MM.1S (cell line): Measurements from ENCODE around the gene C18orf63.

Experiments used
- DNase-seq: peaks from one replicate; pipeline ENCODE4 v3.0.0-alpha.2; 2015
- H2AFZ ChIP-seq: fragments of 300-600 bp; sonication (generic); 2 replicates; pipeline ENCODE4 v1.6.0; 2016; ENCODE audit warnings: antibody characterized with exemption, low read length
- H3F3A ChIP-seq: fragments of 300-600 bp; sonication (generic); 2 replicates; pipeline ENCODE4 v1.6.1; 2016; ENCODE audit warnings: mild to moderate bottlenecking, antibody characterized with exemption, low read length, moderate library complexity, mixed read lengths; ENCODE audit not compliant: insufficient read depth
- H3K27ac ChIP-seq: fragments of 300-600 bp; sonication (generic); 2 replicates; pipeline ENCODE4 v1.5.1; 2016; ENCODE audit warnings: mild to moderate bottlenecking, low read length
- H3K27me3 ChIP-seq: fragments of 300-600 bp; sonication (generic); replicated peaks from 2 replicates; pipeline ENCODE4 v1.6.0; 2016; ENCODE audit warnings: low read length; ENCODE audit not compliant: insufficient read depth
- H3K36me3 ChIP-seq: fragments of 300-600 bp; sonication (generic); replicated peaks from 2 replicates; pipeline ENCODE4 v1.6.1; 2016; ENCODE audit warnings: mild to moderate bottlenecking, low read length, mixed read lengths; ENCODE audit not compliant: insufficient read depth
- H3K4me1 ChIP-seq: fragments of 300-600 bp; sonication (generic); 2 replicates; pipeline ENCODE4 v1.6.1; 2016; ENCODE audit warnings: low read length, mixed read lengths
- H3K4me2 ChIP-seq: fragments of 300-600 bp; sonication (generic); 2 replicates; pipeline ENCODE4 v1.6.0; 2016; ENCODE audit warnings: low read depth, low read length
- H3K4me3 ChIP-seq: fragments of 300-600 bp; sonication (generic); 2 replicates; pipeline ENCODE4 v1.5.1; 2016; ENCODE audit warnings: low read length, mixed read lengths
- H3K79me2 ChIP-seq: fragments of 300-600 bp; sonication (generic); 2 replicates; pipeline ENCODE4 v1.6.1; 2016; ENCODE audit warnings: mixed run types, low read length, mixed read lengths
- H3K9ac ChIP-seq: fragments of 300-600 bp; sonication (generic); 2 replicates; pipeline ENCODE4 v1.6.1; 2016; ENCODE audit warnings: low read length, mixed read lengths
- H3K9me2 ChIP-seq: fragments of 300-600 bp; sonication (generic); replicated peaks from 2 replicates; pipeline ENCODE4 v1.6.1; 2016; ENCODE audit warnings: mild to moderate bottlenecking, low read length, mixed read lengths; ENCODE audit not compliant: insufficient read depth
- H3K9me3 ChIP-seq: fragments of 300-600 bp; sonication (generic); replicated peaks from 2 replicates; pipeline ENCODE4 v1.6.1; 2016; ENCODE audit warnings: mild to moderate bottlenecking, low read length, mixed read lengths; ENCODE audit not compliant: insufficient read depth
- H4K20me1 ChIP-seq: fragments of 300-600 bp; sonication (generic); 2 replicates; pipeline ENCODE4 v1.6.1; 2016; ENCODE audit warnings: mild to moderate bottlenecking, low read length, moderate library complexity, mixed read lengths; ENCODE audit not compliant: insufficient read depth
- EZH2 ChIP-seq: fragments of 300-600 bp; sonication (generic); optimal IDR thresholded peaks from 2 replicates; pipeline ENCODE3; 2017; ENCODE audit warnings: low read depth, mild to moderate bottlenecking, antibody characterized with exemption, low read length, mixed read lengths
- EZH2phosphoT487 ChIP-seq: fragments of 300-600 bp; sonication (generic); IDR thresholded peaks from 2 replicates; pipeline ENCODE4 v1.6.1; 2018; ENCODE audit warnings: antibody characterized with exemption, low read length
- TF ChIP-seq, protein P1 (sequence below): fragments of 300-600 bp; sonication (generic); IDR thresholded peaks from 2 replicates; pipeline ENCODE4 v1.5.1; 2016; ENCODE audit warnings: antibody characterized with exemption, low read length, mixed read lengths

C18orf63 gene

DNA sequence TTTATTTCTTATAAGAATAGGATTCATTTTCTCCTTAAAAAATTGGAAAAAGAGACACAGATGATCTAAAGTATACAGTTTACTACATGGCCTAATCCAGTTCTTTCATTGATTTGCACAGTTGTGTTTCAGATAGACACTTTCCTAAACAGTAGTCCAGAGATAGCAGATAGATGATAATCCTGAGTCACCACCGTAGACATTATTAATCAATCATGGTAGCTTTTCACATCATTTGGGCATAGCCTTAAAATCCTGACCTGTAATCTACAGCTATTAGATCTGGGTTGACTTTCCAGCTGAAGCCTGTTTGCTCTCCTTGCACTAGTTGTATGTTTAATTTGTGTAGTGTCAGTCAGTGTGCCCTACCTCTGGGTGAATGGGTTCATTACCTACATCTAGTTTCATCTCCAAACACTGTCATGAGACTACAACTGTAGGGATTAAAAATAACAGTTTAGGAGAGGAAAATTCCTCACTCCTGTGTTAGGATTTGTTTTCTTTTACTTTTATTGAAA lies 14.1 kb downstream of the C18orf63 start:
- Histone ChIP-seq H3K79me2 (no peaks in the 10 kb centered on the region), H3K4me1 (peaks cover 6% of the 10 kb centered on the region), H3K9me3 (no peaks in the 10 kb centered on the region), H3K4me3 (no peak overlapping the region), H3F3A (no peaks in the 10 kb centered on the region), H3K27me3 (no peaks in the 10 kb centered on the region), H3K9ac (no peak overlapping the region), H3K4me2 (no peak overlapping the region), H3K27ac (no peak overlapping the region), H3K9me2 (no peaks in the 10 kb centered on the region), H3K36me3 (no peaks in the 10 kb centered on the region), H2AFZ (no peak overlapping the region), H4K20me1 (no peaks in the 10 kb centered on the region)
- TF ChIP-seq, protein P1, sequence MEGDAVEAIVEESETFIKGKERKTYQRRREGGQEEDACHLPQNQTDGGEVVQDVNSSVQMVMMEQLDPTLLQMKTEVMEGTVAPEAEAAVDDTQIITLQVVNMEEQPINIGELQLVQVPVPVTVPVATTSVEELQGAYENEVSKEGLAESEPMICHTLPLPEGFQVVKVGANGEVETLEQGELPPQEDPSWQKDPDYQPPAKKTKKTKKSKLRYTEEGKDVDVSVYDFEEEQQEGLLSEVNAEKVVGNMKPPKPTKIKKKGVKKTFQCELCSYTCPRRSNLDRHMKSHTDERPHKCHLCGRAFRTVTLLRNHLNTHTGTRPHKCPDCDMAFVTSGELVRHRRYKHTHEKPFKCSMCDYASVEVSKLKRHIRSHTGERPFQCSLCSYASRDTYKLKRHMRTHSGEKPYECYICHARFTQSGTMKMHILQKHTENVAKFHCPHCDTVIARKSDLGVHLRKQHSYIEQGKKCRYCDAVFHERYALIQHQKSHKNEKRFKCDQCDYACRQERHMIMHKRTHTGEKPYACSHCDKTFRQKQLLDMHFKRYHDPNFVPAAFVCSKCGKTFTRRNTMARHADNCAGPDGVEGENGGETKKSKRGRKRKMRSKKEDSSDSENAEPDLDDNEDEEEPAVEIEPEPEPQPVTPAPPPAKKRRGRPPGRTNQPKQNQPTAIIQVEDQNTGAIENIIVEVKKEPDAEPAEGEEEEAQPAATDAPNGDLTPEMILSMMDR, result no peak
- TF ChIP-seq EZH2, result no peak
- TF ChIP-seq EZH2phosphoT487, result no peak
- no peak for DNase-seq

DNA sequence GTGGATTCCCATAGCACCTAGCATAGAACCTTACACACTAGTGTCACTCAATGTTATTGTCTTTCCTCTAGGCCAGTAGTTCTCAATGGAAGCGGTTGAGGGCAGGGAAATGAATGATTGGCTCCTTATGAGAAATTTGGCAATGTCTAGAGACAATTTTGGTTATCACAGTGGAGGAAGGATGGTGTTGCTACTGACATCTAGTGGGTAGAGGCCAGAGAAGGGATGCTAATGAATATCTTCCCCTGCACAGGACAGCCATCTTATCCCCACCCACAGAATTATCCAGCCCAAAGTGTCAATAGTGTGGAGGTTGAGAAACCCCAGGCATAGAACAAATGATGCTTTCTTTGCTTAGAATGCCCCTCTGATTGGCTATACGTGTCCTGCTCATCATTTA lies 15.8 kb downstream of the C18orf63 start:
- no peaks in the 10 kb centered on the region for H4K20me1 ChIP-seq
- peak; percentile 19 for DNase-seq
- H3K36me3 ChIP-seq, result no peaks in the 10 kb centered on the region
- no peak overlapping the region for H3K4me2 ChIP-seq
- no peak overlapping the region for H3K9ac ChIP-seq
- no peak overlapping the region for H3K4me3 ChIP-seq
- H3F3A ChIP-seq, result no peaks in the 10 kb centered on the region
- no peaks in the 10 kb centered on the region for H3K79me2 ChIP-seq
- no peaks in the 10 kb centered on the region for H3K9me3 ChIP-seq
- peaks cover 6% of the 10 kb centered on the region for H3K4me1 ChIP-seq
- no peak overlapping the region for H2AFZ ChIP-seq
- TF ChIP-seq EZH2 (no peak), EZH2phosphoT487 (no peak)
- TF ChIP-seq, protein P1, result peak; percentile 32
- H3K27ac ChIP-seq, result no peak overlapping the region
- no peaks in the 10 kb centered on the region for H3K9me2 ChIP-seq
- H3K27me3 ChIP-seq, result no peaks in the 10 kb centered on the region

DNA sequence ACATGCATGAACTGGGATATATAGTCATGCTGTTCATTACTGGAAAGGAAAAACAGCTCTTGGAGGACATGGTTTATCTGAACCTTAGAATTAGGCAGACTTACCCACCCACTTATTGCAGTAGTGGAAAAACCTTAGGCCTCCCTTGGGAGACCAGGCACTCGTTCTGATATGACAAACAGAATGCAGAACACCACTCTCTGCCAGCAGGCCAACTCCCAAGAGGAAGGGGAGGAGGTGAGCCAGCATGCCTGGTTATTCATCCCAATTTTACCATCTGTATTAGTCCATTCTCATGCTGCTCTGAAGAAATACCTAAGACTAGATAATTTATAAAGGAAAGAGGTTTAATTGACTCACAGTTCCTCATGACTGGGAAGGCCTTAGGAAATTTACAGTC lies 17.5 kb downstream of the C18orf63 start:
- Histone ChIP-seq H3K4me1 (peaks cover 6% of the 10 kb centered on the region), H3K36me3 (no peaks in the 10 kb centered on the region), H3F3A (no peaks in the 10 kb centered on the region), H3K79me2 (no peaks in the 10 kb centered on the region), H4K20me1 (no peaks in the 10 kb centered on the region), H3K9me2 (no peaks in the 10 kb centered on the region), H2AFZ (no peak overlapping the region), H3K4me3 (no peak overlapping the region), H3K27me3 (no peaks in the 10 kb centered on the region), H3K27ac (no peak overlapping the region), H3K9me3 (no peaks in the 10 kb centered on the region), H3K9ac (no peak overlapping the region), H3K4me2 (no peak overlapping the region)
- no peak for DNase-seq
- TF ChIP-seq EZH2 (no peak), EZH2phosphoT487 (no peak)
- TF ChIP-seq, protein P1, result no peak
